Measurements from ENCODE around the gene CPNE9. TPM values are rescaled to one million over a fixed set of nuclear protein-coding genes. Genes with fewer than 3 reads are reported as not detected.

Gene CPNE9
- total RNA-seq, 1 experiment from 2014 or later: not detected

DNA sequence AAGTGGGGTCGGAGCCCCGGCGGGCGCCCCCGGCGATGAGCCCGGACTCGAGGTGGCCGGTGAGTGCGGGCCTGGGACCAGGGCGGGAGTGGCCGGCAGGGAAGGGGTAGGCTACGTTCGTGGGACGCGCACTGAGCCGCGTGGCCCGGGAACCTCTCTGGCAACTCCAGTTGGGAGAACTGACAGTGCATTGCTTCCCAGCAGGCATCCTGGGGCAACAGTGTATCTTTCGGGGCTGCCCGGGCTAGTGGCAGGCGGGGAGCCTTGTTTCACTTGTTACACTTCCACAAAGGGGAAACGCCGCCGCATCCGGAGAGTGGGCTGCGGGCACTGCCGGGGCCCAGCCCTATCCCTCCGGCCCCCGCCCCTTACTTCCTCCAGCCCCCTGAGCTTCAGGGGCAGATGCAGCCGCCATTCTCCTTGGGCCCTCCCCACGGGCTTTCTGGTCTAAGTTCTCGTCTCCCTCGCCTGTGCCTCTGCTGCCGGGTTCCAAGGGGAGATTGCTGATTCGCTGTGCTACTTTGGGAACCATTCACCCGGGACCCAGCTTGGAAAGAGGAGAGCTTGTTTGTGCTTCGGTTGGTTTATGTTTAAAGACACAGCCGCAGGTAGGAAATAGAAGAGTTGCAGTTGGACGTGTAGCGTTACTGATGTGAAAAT is 28.6 kb downstream of the CPNE9 start:
- H3K9me3 Mint-ChIP-seq (ENCODE audit: unreplicated experiment): no peaks in the 10 kb centered on the region
- H3K36me3 ChIP-seq (ENCODE audit: control insufficient read depth, insufficient read depth, low read length): no peaks in the 10 kb centered on the region
- ChIA-PET CTCF (interaction anchor here (0.6 to 1.8 kb wide), 3 partner anchors 17 to 214 kb away, joined by 4 to 7 read pairs (median 4); partner anchors contain the start of genes ARPC4, OGG1 and TADA3), POLR2A (interaction anchor here (0.7 to 1.7 kb wide), 3 partner anchors 9 to 203 kb away, joined by 3 to 9 read pairs (median 3); partner anchors contain the start of gene OGG1)
- peak overlapping the region; percentile 85 for H3K4me3 ChIP-seq (ENCODE audit: low read depth, low read length)
- peak in 1 of 2 experiments; percentile 34 for DNase-seq
- intact Hi-C loops (cut with micrococcal nuclease; ENCODE audit: unreplicated experiment): loop anchor here (10.0 kb wide), 1 partner anchor 377 kb away; no protein-coding TSS in a partner anchor
- H3K4me1 ChIP-seq: peaks cover 7% of the 10 kb centered on the region; the same call in 1 of the 2 replicates
- H3K27me3 ChIP-seq (replicated peaks; ENCODE audit: control insufficient read depth, insufficient read depth, low read length): no peaks in the 10 kb centered on the region
- TF ChIP-seq, protein P1, sequence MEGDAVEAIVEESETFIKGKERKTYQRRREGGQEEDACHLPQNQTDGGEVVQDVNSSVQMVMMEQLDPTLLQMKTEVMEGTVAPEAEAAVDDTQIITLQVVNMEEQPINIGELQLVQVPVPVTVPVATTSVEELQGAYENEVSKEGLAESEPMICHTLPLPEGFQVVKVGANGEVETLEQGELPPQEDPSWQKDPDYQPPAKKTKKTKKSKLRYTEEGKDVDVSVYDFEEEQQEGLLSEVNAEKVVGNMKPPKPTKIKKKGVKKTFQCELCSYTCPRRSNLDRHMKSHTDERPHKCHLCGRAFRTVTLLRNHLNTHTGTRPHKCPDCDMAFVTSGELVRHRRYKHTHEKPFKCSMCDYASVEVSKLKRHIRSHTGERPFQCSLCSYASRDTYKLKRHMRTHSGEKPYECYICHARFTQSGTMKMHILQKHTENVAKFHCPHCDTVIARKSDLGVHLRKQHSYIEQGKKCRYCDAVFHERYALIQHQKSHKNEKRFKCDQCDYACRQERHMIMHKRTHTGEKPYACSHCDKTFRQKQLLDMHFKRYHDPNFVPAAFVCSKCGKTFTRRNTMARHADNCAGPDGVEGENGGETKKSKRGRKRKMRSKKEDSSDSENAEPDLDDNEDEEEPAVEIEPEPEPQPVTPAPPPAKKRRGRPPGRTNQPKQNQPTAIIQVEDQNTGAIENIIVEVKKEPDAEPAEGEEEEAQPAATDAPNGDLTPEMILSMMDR (IDR thresholded peaks at IDR 0.05; ENCODE audit: insufficient read depth in 1 of 2, low read depth in 1 of 2, low read length in 1 of 2, severe bottlenecking in 1 of 2, unreplicated experiment in 1 of 2): no peak
- H3K4me1 Mint-ChIP-seq (ENCODE audit: low read depth, unreplicated experiment): peaks cover 22% of the 10 kb centered on the region
- BruUV-seq (replicated peaks): no TSS peak
- H3K27me3 Mint-ChIP-seq (ENCODE audit: insufficient read depth, unreplicated experiment): no peaks in the 10 kb centered on the region
- H3K4me3 Mint-ChIP-seq (ENCODE audit: unreplicated experiment): peak overlapping the region; percentile 84
- H3K27ac Mint-ChIP-seq (ENCODE audit: unreplicated experiment): peak overlapping the region; percentile 63
- H3K36me3 Mint-ChIP-seq (ENCODE audit: insufficient read depth, unreplicated experiment): peaks cover 34% of the 10 kb centered on the region
- no peaks in the 10 kb centered on the region for H3K9me3 ChIP-seq

DNA sequence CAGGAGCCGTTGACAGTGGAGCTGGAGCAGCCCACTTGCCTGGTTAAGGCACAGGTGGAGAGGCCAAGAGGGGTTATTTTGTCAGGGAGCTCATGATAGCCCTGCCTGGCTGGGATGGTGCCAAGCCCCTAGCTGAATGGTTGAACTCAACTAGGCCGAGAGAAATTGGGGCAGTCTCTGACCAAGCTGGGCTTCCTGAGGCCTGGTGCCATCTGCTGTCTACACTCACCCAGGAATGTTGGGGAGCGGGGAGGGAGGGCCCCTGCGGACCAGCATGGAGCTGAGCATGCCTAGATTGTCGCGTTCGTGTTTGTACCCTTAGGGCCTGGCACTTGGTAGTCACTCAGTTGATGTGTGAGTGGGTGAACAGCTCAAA is 29.1 kb downstream of the CPNE9 start:
- Histone ChIP-seq H3K36me3 (ENCODE audit: control insufficient read depth, insufficient read depth, low read length) (no peaks in the 10 kb centered on the region), H3K4me1 (peaks cover 7% of the 10 kb centered on the region; the same call in 1 of the 2 replicates), H3K27me3 (replicated peaks; ENCODE audit: control insufficient read depth, insufficient read depth, low read length) (no peaks in the 10 kb centered on the region), H3K9me3 (no peaks in the 10 kb centered on the region), H3K4me3 (ENCODE audit: low read depth, low read length) (peak overlapping the region; percentile 85)
- H3K36me3 Mint-ChIP-seq (ENCODE audit: insufficient read depth, unreplicated experiment): peaks cover 34% of the 10 kb centered on the region
- H3K9me3 Mint-ChIP-seq (ENCODE audit: unreplicated experiment): no peaks in the 10 kb centered on the region
- H3K4me3 Mint-ChIP-seq (ENCODE audit: unreplicated experiment): peak overlapping the region; percentile 84
- TF ChIP-seq, protein P1 (IDR thresholded peaks at IDR 0.05; ENCODE audit: insufficient read depth in 1 of 2, low read depth in 1 of 2, low read length in 1 of 2, severe bottlenecking in 1 of 2, unreplicated experiment in 1 of 2): no peak
- peak overlapping the region; percentile 63 for H3K27ac Mint-ChIP-seq (ENCODE audit: unreplicated experiment)
- POLR2A ChIA-PET: interaction anchor here (0.7 kb wide), 1 partner anchor 17 kb away, joined by 4 read pairs; the partner anchor contains the start of gene OGG1
- CTCF ChIA-PET: interaction anchor here (0.6 to 1.8 kb wide), 2 partner anchors 60 to 214 kb away, joined by 4 read pairs; partner anchors contain the start of genes ARPC4 and TADA3
- H3K4me1 Mint-ChIP-seq (ENCODE audit: low read depth, unreplicated experiment): peaks cover 17% of the 10 kb centered on the region
- intact Hi-C loops (cut with micrococcal nuclease; ENCODE audit: unreplicated experiment): loop anchor here (10.0 kb wide), 1 partner anchor 378 kb away; no protein-coding TSS in a partner anchor
- DNase-seq: no peak
- H3K27me3 Mint-ChIP-seq (ENCODE audit: insufficient read depth, unreplicated experiment): no peaks in the 10 kb centered on the region
- BruUV-seq (replicated peaks): TSS peak; percentile 33

DNA sequence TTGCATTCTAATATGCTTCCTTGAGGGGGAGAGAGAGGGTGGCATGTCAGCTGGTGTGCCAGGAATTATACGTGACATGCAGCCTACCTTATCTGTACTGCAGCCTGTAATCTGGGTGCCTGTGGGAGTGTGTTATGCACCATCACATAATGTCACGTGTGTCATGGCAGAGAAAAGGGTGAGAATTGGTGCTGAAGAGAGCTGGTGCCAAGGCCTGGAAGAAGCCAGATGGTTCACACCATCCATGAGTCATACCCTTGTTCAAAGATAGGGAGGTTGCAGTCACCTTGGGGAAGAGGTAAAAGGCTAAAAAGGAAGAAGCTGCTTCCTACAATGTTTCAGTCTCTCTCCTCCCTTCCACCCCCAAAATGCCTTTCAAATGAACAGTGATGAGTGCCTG is 33.2 kb downstream of the CPNE9 start:
- Mint-ChIP-seq H3K36me3 (ENCODE audit: insufficient read depth, unreplicated experiment) (peaks cover 46% of the 10 kb centered on the region), H3K9me3 (ENCODE audit: unreplicated experiment) (no peaks in the 10 kb centered on the region), H3K27ac (ENCODE audit: unreplicated experiment) (no peak overlapping the region), H3K27me3 (ENCODE audit: insufficient read depth, unreplicated experiment) (no peaks in the 10 kb centered on the region), H3K4me1 (ENCODE audit: low read depth, unreplicated experiment) (peaks cover 8% of the 10 kb centered on the region), H3K4me3 (ENCODE audit: unreplicated experiment) (no peak overlapping the region)
- no TSS peak for BruUV-seq (replicated peaks)
- Histone ChIP-seq H3K4me1 (peaks cover 7% of the 10 kb centered on the region; the same call in 1 of the 2 replicates), H3K4me3 (ENCODE audit: low read depth, low read length) (no peak overlapping the region), H3K36me3 (ENCODE audit: control insufficient read depth, insufficient read depth, low read length) (peaks cover 8% of the 10 kb centered on the region; the same call in 1 of the 2 replicates), H3K9me3 (no peaks in the 10 kb centered on the region), H3K27me3 (replicated peaks; ENCODE audit: control insufficient read depth, insufficient read depth, low read length) (no peaks in the 10 kb centered on the region)
- no peak for DNase-seq
- TF ChIP-seq, protein P1 (IDR thresholded peaks at IDR 0.05; ENCODE audit: insufficient read depth in 1 of 2, low read depth in 1 of 2, low read length in 1 of 2, severe bottlenecking in 1 of 2, unreplicated experiment in 1 of 2): no peak
- intact Hi-C loops (cut with micrococcal nuclease; ENCODE audit: unreplicated experiment): loop anchor here (10.0 kb wide), 1 partner anchor 382 kb away; no protein-coding TSS in a partner anchor
- POLR2A ChIA-PET: interaction anchor here (0.6 kb wide), 1 partner anchor 27 kb away, joined by 3 read pairs; no protein-coding TSS in a partner anchor
- CTCF ChIA-PET: interaction anchor here (0.6 kb wide), 1 partner anchor 9 kb away, joined by 3 read pairs; no protein-coding TSS in a partner anchor
